GM19043 (cell line): ENCODE data around the gene ADAM23.

Source experiments
- ATAC-seq: cut with Tn5 transposase; IDR thresholded peaks from one replicate; pipeline ENCODE4 v1.9.1; 2021; ENCODE audit warnings: low read depth; ENCODE audit not compliant: unreplicated experiment

ADAM23 gene

GRCh38 chr2:206561962-206562361 lies 118.6 kb downstream of the ADAM23 start:
- ATAC-seq = no peak

DNA sequence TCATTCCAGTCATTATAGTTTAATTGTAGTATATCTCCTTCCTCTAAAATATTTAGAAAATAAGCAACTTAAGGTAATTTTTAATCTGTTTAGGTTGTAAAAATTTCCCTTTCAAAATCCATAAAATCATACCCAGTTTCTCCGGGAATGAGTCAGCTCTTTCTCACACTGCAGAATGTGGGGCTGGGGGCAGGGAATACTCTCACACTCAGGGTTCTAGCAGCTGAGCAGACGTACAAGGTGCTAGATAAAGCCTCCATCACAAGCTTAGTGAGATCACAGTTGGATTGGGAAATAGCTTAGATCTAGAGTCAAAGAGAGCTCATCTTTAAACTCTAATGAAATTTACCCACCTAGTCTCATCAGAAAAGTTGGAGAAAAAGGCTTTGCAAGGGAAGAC lies 119.0 kb downstream of the ADAM23 start:
- ATAC-seq = no peak

GRCh38 chr2:206563374-206563773 lies 120.0 kb downstream of the ADAM23 start:
- no peak for ATAC-seq

- ATAC-seq = no peak
These were observed 122.3 kb downstream of the ADAM23 start for GRCh38 chr2:206565666-206566065.

DNA sequence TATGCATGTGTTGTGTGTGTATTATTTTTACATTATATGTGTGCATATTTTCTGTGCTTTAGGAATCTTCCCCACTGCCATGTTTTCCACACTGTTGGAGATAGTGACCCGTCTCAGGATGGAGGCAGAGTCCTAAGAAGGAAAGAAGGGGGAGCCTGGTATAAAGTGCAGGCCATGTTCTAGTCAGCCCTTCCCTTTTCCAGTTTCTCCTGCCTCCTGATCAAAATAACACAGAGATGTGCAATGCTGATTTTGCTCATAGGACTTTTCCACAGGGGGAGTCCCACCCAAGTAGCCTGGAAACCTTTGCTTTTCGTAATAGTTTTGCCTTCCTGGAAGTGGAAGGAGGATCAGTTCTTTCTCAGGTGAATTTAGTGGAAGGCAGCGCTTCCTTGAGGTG lies 126.1 kb downstream of the ADAM23 start:
- no peak for ATAC-seq

DNA sequence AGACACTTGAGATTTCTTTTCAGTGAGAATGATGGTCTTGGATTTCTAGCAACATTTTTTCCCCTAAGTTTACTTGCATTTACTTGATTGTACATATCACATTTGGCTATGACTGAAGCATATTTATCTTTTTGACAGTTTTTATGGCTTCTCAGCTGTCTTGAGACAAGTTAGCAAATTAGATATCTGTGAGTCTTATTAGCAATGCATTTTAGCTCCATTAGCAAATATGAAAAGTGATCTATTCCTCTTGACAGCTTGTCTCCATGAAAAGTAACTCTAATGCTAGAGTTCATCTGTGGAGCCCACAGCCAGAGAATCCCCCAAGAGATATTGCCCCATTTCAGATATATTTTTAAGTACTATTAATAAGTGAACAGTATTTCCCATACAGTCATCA lies 126.9 kb downstream of the ADAM23 start:
- no peak for ATAC-seq

- ATAC-seq = no peak
These were observed 129.4 kb downstream of the ADAM23 start for GRCh38 chr2:206572725-206573124.

GRCh38 chr2:206573793-206574192 lies 130.5 kb downstream of the ADAM23 start:
- no peak for ATAC-seq

DNA sequence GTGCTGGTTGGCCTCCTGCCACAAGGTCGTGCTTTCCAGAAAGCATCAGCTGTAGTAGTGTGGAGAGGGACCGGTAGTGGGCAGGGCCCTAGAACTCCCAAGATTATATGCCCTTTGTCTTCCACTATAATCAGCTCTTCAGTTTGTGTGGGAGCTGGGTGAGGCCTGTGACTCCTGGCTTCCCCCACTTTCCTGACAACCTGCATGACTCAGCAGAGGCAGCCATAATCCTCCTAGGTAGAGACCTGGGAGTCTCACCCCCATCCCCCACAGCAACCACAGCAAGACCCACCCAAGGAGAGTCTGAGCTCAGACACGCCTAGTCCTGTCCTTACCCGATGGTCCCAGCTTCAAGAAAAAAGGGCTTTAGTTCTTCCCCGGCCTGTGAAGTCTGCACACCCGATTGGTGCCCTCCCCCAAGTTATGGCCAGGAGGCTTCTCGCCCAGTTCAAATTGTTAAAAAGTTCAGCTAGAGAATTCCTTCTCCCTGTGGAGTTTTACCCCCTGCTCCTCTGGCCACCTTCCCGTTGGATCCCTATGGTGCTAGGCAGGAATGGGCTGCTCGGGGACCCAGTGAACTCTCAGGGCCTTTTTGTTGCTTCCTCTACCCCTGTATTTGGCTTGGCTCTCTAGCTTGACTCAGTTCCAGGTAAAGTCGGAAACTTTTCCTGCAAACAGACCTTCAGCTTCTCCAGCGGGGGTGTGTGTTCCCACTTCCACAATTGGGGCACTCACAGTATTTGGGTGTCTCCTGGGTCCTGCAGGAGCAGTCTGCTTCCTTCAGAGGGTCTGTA lies 141.2 kb downstream of the ADAM23 start:
- no peak for ATAC-seq

DNA sequence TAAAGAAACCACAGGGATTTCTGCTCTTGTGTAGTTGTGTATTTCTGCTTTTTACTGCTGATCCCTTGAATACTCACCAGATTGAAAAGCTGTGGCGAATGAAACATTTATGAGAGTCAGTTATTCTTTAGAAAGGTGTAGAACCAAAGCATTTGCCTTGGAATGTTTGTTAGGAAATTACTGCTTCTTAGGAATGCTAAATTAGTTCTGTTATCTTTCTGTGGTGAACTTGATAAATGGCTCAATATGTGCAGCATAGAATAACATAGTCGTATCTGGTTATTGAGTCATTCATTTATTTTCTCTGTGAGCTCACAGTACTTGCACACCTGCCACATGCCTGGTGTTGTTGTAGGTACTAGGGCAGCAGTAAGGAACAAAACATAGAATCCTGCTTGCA lies 142.0 kb downstream of the ADAM23 start:
- ATAC-seq = no peak

DNA sequence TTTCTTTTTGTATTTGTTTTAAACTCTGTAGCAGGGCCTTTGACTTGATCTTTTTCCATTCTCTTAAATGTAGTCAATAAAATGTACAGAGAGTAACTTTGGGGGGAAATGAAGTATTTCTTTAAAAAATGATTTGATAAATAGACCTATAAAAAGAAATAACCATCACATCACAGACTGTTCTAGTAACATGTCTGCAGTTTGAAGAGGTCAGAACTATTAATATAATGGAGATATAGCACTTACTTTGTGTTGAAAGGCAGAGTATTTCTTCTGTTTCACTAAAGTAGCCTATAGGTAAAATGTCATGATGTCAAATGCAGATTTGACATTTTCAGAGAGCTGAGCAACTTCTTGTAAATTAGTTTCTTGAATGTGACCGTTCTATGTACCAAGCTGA lies 143.3 kb downstream of the ADAM23 start:
- no peak for ATAC-seq

GRCh38 chr2:206597717-206598218 lies 154.4 kb downstream of the ADAM23 start:
- no peak for ATAC-seq

- no peak for ATAC-seq
These were observed 159.9 kb downstream of the ADAM23 start for GRCh38 chr2:206603243-206603642.

- no peak for ATAC-seq
These were observed 167.1 kb downstream of the ADAM23 start for GRCh38 chr2:206610451-206610850.

- ATAC-seq = no peak
These were observed 167.9 kb downstream of the ADAM23 start for GRCh38 chr2:206611191-206611590.

DNA sequence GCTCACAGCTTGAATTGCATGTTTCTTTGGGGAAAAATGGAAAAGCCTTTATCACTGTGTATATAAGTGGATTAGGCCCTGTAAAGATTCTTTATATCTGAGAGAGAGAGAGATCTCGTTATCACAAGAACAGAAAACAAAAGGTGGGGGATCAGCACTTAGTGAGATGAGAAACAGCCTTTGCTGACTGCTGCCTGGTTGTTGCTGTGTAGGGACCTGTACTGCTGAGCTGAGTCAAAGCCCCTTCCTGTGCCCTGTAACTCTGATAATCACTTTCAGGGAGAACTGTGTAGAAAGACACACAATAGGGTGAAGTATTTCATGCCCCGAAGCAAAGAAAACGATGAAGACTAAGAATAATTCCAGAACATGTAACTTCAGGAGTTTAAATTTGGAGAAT lies 168.4 kb downstream of the ADAM23 start:
- ATAC-seq = no peak

DNA sequence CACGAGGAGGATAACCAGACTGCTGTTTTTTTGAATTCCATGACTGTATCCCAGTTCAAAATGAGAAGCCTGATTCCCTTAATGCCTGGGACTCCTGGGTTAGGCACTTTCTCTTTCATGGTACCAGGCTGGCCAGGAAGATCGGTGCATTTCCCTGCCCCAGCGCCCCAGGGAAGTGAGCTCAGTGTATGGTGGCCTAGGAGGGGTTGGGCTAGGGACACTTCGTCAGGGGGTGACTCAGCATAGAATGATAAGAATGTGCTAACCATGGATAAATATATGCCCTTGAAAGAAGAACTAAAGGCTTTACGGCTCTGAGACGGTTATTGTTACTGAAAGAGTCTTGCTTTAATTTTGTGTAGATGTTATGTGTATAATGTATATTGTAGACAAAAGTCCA lies 171.5 kb downstream of the ADAM23 start:
- no peak for ATAC-seq

- ATAC-seq = no peak
These were observed 172.2 kb downstream of the ADAM23 start for GRCh38 chr2:206615417-206616089.

DNA sequence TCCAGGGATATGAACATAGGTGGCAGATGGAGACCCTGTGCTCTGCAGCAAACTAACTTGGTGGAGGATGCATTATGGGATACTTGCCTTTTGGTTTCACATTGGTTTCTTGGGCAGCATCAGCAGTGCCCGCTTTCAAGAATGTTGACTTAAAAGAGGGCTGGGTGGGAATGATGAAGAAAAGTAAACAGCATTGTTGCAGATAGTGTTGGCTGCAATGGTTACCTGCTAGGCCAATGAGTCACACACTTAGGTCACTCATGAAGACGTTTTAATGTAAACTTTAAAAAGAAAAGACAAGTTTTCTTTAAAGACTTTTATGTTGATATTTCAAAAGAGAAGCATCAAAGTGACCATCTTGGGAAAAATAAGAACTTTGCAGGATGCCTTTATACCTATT lies 172.8 kb downstream of the ADAM23 start:
- ATAC-seq = no peak

- ATAC-seq = no peak
These were observed 175.7 kb downstream of the ADAM23 start for GRCh38 chr2:206619011-206619410.

- ATAC-seq = no peak
These were observed 182.8 kb downstream of the ADAM23 start for GRCh38 chr2:206626108-206626507.

DNA sequence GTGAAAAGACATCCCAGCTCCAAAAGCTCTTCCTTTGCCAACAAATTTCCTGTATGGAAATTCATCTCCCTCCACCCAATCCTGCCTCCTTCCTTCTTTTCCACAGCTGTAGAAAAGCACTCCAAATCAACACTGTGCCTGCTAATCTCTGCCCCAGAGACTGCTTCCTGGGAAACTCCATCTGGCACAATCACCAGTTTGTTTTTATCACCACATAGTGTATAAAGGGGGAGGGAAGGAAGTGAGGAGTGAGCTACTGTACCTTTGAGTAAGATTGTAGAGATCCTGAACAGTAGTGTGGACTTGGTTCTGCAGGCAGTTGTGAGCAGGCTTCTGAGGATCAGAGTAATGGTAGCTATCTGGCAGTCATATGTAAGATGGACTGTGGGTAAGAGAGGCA lies 184.3 kb downstream of the ADAM23 start:
- ATAC-seq = no peak
